ENCODE results near the gene SUCO. TPM values are rescaled to one million over a fixed set of nuclear protein-coding genes. Genes with fewer than 3 reads are reported as not detected.

SUCO gene
- total RNA-seq, 4 donors from 2014 or later, result 18.6 to 26.9 (median 23.4) TPM

DNA sequence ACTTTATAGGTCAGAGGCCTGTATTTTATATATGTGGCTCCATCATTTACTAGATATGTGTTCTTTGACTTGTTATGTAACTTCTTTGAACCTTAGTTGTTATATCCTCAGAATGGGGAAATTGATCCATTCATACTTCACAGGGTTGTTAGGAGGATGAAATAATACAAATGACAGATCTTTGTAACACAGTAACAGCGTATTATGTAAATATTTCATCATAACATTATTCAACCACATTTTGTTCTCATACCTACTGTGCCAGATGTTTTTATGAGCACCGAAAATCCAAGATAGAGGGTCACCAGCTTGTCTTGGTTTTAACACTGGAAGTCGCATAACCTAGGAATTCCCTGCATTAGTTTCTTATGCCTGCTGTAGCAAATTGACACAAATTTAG is 3.3 kb downstream of the SUCO start:
- 40 to 72% methylated on average over 3 of the region's 3 CpGs for WGBS, 2 donors
- Histone ChIP-seq H3K27ac (no peak overlapping the region), H3K9me3 (no peaks in the 10 kb centered on the region), H3K27me3 (no peaks in the 10 kb centered on the region), H3K4me3 (no peak overlapping the region), H3K36me3 (no peaks in the 10 kb centered on the region), H3K4me1 (peaks cover 6 to 67% (median 22%) of the 10 kb centered on the region in 3 donors)
- no peak for DNase-seq
- TF ChIP-seq CTCF (IDR thresholded peaks at IDR 0.05), result no peak
- TF ChIP-seq POLR2A (IDR thresholded peaks at IDR 0.05), result no peak
- intact Hi-C loops (cut with DNase I), result no loop called here

DNA sequence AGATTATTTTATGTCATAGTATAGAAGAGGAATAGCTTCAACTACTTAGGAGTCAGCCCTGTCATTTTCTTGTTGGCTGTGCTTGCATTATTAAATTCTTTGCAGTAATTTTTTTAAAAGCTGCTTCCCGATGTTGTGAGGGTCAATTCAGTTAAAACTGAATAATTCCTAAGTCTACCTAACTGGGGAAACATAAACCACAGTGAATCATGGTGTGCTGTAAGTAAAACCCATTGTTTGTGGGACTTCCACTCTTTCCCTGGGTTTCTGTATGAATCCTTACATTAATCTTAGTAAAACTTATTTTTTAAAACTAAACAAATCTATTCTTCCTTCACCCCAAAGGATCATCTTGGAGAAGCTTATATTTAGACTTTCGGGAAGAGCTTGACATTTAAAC is 4.4 kb downstream of the SUCO start:
- Histone ChIP-seq H3K9me3 (no peaks in the 10 kb centered on the region), H3K27me3 (no peaks in the 10 kb centered on the region), H3K27ac (no peak overlapping the region), H3K36me3 (no peaks in the 10 kb centered on the region), H3K4me1 (peaks cover 6 to 67% (median 18%) of the 10 kb centered on the region in 3 donors), H3K4me3 (no peak overlapping the region)
- no peak for TF ChIP-seq CTCF (IDR thresholded peaks at IDR 0.05)
- TF ChIP-seq POLR2A (IDR thresholded peaks at IDR 0.05), result no peak
- DNase-seq, result no peak
- WGBS, 2 donors, result 66 to 74% methylated on average over 2 of the region's 2 CpGs
- intact Hi-C loops (cut with DNase I), result no loop called here

DNA sequence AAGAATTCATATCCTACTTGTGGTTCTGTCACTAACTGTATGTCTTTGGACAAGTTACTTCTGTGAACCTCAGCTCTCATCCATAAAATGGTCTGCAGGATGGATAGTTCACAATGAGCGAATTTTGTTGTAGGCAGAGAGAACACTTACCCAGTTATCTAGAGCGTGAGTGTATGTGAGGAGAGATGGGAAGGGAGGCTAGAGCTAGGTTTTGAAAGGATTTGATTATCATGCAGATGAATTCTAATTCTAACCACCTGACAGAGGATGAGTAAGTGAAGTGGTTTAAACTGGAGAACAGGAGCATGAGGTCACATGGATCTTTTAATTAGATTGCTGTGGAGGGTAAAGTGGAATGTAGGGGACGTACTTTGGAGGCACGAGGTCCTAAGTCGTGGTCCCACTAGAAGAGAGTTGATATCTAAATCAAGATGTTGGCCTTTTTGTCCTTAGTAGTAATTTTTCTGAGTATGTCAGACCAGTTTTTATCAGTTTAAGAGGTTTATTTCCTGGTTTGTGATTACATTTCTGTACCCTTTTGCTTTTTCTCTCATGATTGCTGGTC is 5.0 kb downstream of the SUCO start:
- DNase-seq, result no peak
- TF ChIP-seq CTCF (IDR thresholded peaks at IDR 0.05) (no peak), POLR2A (IDR thresholded peaks at IDR 0.05) (no peak)
- Histone ChIP-seq H3K27me3 (no peaks in the 10 kb centered on the region), H3K27ac (no peak overlapping the region), H3K9me3 (no peaks in the 10 kb centered on the region), H3K36me3 (no peaks in the 10 kb centered on the region), H3K4me3 (no peak overlapping the region), H3K4me1 (peaks cover 6 to 72% (median 18%) of the 10 kb centered on the region in 3 donors)
- whole genome bisulfite sequencing, 2 donors, result 89 to 94% methylated on average over 5 of the region's 5 CpGs
- intact Hi-C loops (cut with DNase I), result no loop called here

GRCh38 chr1:172540635-172541034 is 7.7 kb downstream of the SUCO start:
- peaks cover 0 to 67% (median 4%) of the 10 kb centered on the region in 3 donors for H3K4me1 ChIP-seq
- intact Hi-C loops (cut with DNase I), result no loop called here
- H3K36me3 ChIP-seq, result no peaks in the 10 kb centered on the region
- DNase-seq, result no peak
- TF ChIP-seq CTCF (IDR thresholded peaks at IDR 0.05), result no peak
- no peak for TF ChIP-seq POLR2A (IDR thresholded peaks at IDR 0.05)
- H3K4me3 ChIP-seq, result no peak overlapping the region
- H3K9me3 ChIP-seq, result no peaks in the 10 kb centered on the region
- no peak overlapping the region for H3K27ac ChIP-seq
- no peaks in the 10 kb centered on the region for H3K27me3 ChIP-seq

- Histone ChIP-seq H3K4me1 (peaks cover 0 to 64% (median 3%) of the 10 kb centered on the region in 3 donors), H3K27me3 (no peaks in the 10 kb centered on the region), H3K9me3 (no peaks in the 10 kb centered on the region), H3K27ac (no peak overlapping the region), H3K36me3 (no peaks in the 10 kb centered on the region), H3K4me3 (no peak overlapping the region)
- no peak for TF ChIP-seq CTCF (IDR thresholded peaks at IDR 0.05)
- TF ChIP-seq POLR2A (IDR thresholded peaks at IDR 0.05), result no peak
- intact Hi-C loops (cut with DNase I), result no loop called here
- WGBS, 2 donors, result 70 to 90% methylated on average over 2 of the region's 2 CpGs
- DNase-seq, result no peak
Observed at GRCh38 chr1:172544481-172545104, 11.6 kb downstream of the SUCO start.
